B cell (primary cell): ENCODE results near the gene DNAJC11. TPM values are rescaled to one million over a fixed set of nuclear protein-coding genes. Genes with fewer than 3 reads are reported as not detected.

Source experiments
- ATAC-seq: fragments of 200-7000 bp; cut with Tn5 transposase; one replicate; pipeline ENCODE4 v1.10.0; 2021; ENCODE audit warnings: low read depth, mild to moderate bottlenecking, moderate number of reproducible peaks, moderate library complexity
- CTCF ChIA-PET: fragments of 350-600 bp; sonication (Branson Sonifier 250); formaldehyde crosslinking; loops from one replicate; lab custom pipeline; 2021; ENCODE audit warnings: antibody characterized with exemption, inconsistent platforms; lab: Charles Lee
- POLR2A ChIA-PET: fragments of 350-600 bp; sonication (Branson Sonifier 250); formaldehyde crosslinking; loops from one replicate; lab custom pipeline; 2021; ENCODE audit warnings: antibody characterized with exemption; lab: Charles Lee
- DNase-seq: peaks from one replicate; pipeline ENCODE4 v3.0.0; 2013
- H2AFZ ChIP-seq: 2 replicates; pipeline ENCODE4 v1.6.1; 2012; ENCODE audit warnings: mild to moderate bottlenecking, low read depth, low read length; ENCODE audit not compliant: insufficient read depth, poor library complexity, severe bottlenecking
- H3K27ac ChIP-seq, 2 donors: 1 replicate in 1 of 2; 2 replicates in 1 of 2; pipeline ENCODE4 v1.5.1; 2012 to 2013; ENCODE audit warnings: low read length in 2 of 2, mild to moderate bottlenecking in 2 of 2, moderate library complexity in 1 of 2
- H3K27me3 ChIP-seq, 4 experiments: fragments of 200-600 bp in 1 of 4; sonication (generic) in 1 of 4; replicated peaks in 1 of 4; 1 replicate in 2 of 4; 2 replicates in 2 of 4; pipeline versions ENCODE4 v1.6.1 to v1.7.0; 2013 to 2016; ENCODE audit warnings: low read length in 3 of 4, mild to moderate bottlenecking in 2 of 4, mixed read lengths in 1 of 4, moderate library complexity in 1 of 4; ENCODE audit not compliant: insufficient read depth in 4 of 4, control insufficient read depth in 3 of 4; ENCODE audit errors: control extremely low read depth in 1 of 4
- H3K36me3 ChIP-seq, 2 experiments: replicated peaks in 1 of 2; 1 replicate in 1 of 2; 2 replicates in 1 of 2; pipeline versions ENCODE4 v1.6.1 to v1.7.1; 2013; ENCODE audit warnings: low read length in 1 of 2; ENCODE audit not compliant: insufficient read depth in 2 of 2, control insufficient read depth in 1 of 2; ENCODE audit errors: control extremely low read depth in 1 of 2, extremely low read depth in 1 of 2
- H3K4me1 ChIP-seq, 2 donors: fragments of 200-600 bp in 1 of 2; sonication (generic) in 1 of 2; 1 replicate in 1 of 2; 2 replicates in 1 of 2; pipeline versions ENCODE4 v1.5.1 to v1.6.1; 2013 to 2017; ENCODE audit warnings: low read length in 2 of 2; ENCODE audit not compliant: control insufficient read depth in 2 of 2, insufficient read depth in 2 of 2
- H3K4me2 ChIP-seq: replicated peaks from 2 replicates; pipeline ENCODE3; 2012; ENCODE audit warnings: mild to moderate bottlenecking, low read depth, low read length; ENCODE audit not compliant: poor library complexity, severe bottlenecking
- H3K4me3 ChIP-seq, 5 experiments: fragments of 200-600 bp in 1 of 5; sonication (generic) in 1 of 5; 1 replicate in 3 of 5; 2 replicates in 2 of 5; pipeline versions ENCODE4 v1.5.1 to v1.7.0; 2011 to 2016; ENCODE audit warnings: low read length in 4 of 5, mild to moderate bottlenecking in 4 of 5, low read depth in 2 of 5, control low read depth in 1 of 5, moderate library complexity in 1 of 5; ENCODE audit not compliant: insufficient read depth in 1 of 5; ENCODE audit errors: control extremely low read depth in 1 of 5, extremely low read depth in 1 of 5
- H3K79me2 ChIP-seq: fragments of 200-600 bp; sonication (generic); one replicate; pipeline ENCODE4 v1.6.0; 2016; ENCODE audit warnings: low read length; ENCODE audit not compliant: control insufficient read depth, insufficient read depth
- H3K9ac ChIP-seq: fragments of 200-600 bp; sonication (generic); 2 replicates; pipeline ENCODE4 v1.6.1; 2017; ENCODE audit warnings: mild to moderate bottlenecking, low read length, moderate library complexity
- H3K9me3 ChIP-seq, 3 donors: one replicate each; pipeline versions ENCODE4 v1.6.1 to v1.7.1; 2013; ENCODE audit warnings: low read length in 2 of 3; ENCODE audit not compliant: control insufficient read depth in 2 of 3, insufficient read depth in 1 of 3; ENCODE audit errors: control extremely low read depth in 1 of 3
- H4K20me1 ChIP-seq: 2 replicates; pipeline ENCODE4 v1.6.0; 2012; ENCODE audit warnings: mild to moderate bottlenecking, low read length; ENCODE audit not compliant: insufficient read depth, control insufficient read depth, poor library complexity, severe bottlenecking
- H3K27ac Mint-ChIP-seq: one replicate; pipeline ENCODE4 v1.8.0; 2021; ENCODE audit warnings: mixed read lengths
- H3K27me3 Mint-ChIP-seq: one replicate; pipeline ENCODE4 v1.8.0; 2021; ENCODE audit warnings: mixed read lengths
- H3K4me1 Mint-ChIP-seq: one replicate; pipeline ENCODE4 v1.8.0; 2021; ENCODE audit warnings: mixed read lengths
- H3K4me3 Mint-ChIP-seq: one replicate; pipeline ENCODE4 v1.8.0; 2021; ENCODE audit warnings: mixed read lengths
- H3K9me3 Mint-ChIP-seq: one replicate; pipeline ENCODE4 v1.8.0; 2022; ENCODE audit warnings: mixed read lengths; ENCODE audit not compliant: insufficient read depth
- CTCF ChIP-seq: fragments of 200-600 bp; IDR thresholded peaks from one replicate; pipeline ENCODE4 v1.8.0; 2022; ENCODE audit warnings: antibody characterized with exemption, mild to moderate bottlenecking
- EZH2 ChIP-seq: IDR thresholded peaks from 2 replicates; pipeline ENCODE4 v1.6.1; 2012; ENCODE audit warnings: borderline replicate concordance, low read depth, mild to moderate bottlenecking, moderate library complexity, low read length; ENCODE audit not compliant: insufficient read depth, poor library complexity, severe bottlenecking
- WGBS: methylation state at CpG from one replicate; pipeline ENCODE4 v1.1.5; 2013; ENCODE audit warnings: missing lambda C conversion rate; ENCODE audit not compliant: insufficient coverage; 5-methylcytosine and 5-hydroxymethylcytosine counted together
- intact Hi-C: fragments of 100-400 bp; cut with micrococcal nuclease; formaldehyde crosslinking; loops from one replicate; pipeline ENCODE4 v1.10.0; 2022
- polyA plus RNA-seq: library from polyadenylated mRNA; depleted of rRNA; stranded (reverse); fragments of >200 nt; gene quantifications from 2 replicates; pipeline ENCODE4 v1.2.3, GENCODE V29; 2012
- total RNA-seq, 2 donors: library from RNA; stranded (reverse); fragments of 120-200 nt in 1 of 2; gene quantifications; 1 replicate in 1 of 2; 2 replicates in 1 of 2; pipeline versions ENCODE4 v1.2.3 to v1.2.4, GENCODE V29; 2013 to 2022

Gene DNAJC11
- total and polyA plus RNA-seq, 2 donors (not counting 1 experiment from before 2014, with no cell fraction given), result 29.2 to 51.6 TPM

DNA sequence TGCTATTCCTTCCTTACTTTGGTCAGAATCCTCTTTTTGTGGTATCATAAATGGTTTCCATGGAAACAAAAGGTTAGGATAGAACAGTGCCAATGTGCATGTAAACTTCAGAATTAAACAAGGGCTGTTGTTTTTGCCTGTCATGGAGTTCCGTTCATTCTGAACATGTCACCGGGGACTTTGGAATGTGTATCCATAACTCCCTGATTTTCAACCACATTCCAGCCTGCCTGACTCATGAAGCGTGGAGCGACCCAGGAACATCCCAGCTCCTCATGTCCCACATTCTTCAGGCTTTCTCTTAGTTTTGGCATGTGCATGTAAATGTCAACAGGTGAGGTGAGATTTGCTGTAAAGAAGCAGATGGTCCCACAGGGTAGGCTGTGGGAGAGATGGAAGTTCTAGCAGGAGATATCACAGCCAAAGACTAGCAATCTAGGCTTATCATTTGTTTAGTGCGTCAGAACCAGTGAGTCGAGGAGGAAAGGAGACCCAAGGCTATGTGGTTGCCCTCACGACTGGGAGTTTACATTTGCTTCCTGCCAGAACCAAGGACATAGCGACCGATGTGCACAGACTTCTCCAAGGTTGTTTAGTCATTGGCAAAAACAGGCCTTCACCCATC lies 23.0 kb upstream of the DNAJC11 start:
- ATAC-seq, result no peak

More for the DNA sequence above, 23.0 kb upstream of the DNAJC11 start:
- TF ChIP-seq CTCF (no peak), EZH2 (no peak)
- no peaks in the 10 kb centered on the region for H3K4me1 ChIP-seq
- H3K27me3 ChIP-seq, result peaks cover 0 to 2% (median 0%) of the 10 kb centered on the region in 4 experiments
- H3K4me1 Mint-ChIP-seq, result no peaks in the 10 kb centered on the region
- H3K4me3 Mint-ChIP-seq, result no peak overlapping the region
- H3K27me3 Mint-ChIP-seq, result peaks cover 3% of the 10 kb centered on the region
- no peaks in the 10 kb centered on the region for H4K20me1 ChIP-seq
- ChIA-PET POLR2A (no interaction called here), CTCF (interaction anchor here (2.4 kb wide), 1 partner anchor 346 kb away, joined by 10 read pairs; no protein-coding TSS in a partner anchor)
- H3K27ac ChIP-seq, result no peak overlapping the region
- no peak overlapping the region for H2AFZ ChIP-seq
- H3K36me3 ChIP-seq, result no peaks in the 10 kb centered on the region
- no peak overlapping the region for H3K4me3 ChIP-seq
- no peaks in the 10 kb centered on the region for H3K9me3 Mint-ChIP-seq
- H3K79me2 ChIP-seq, result no peaks in the 10 kb centered on the region
- no peak overlapping the region for H3K27ac Mint-ChIP-seq
- 87% methylated on average over 7 of the region's 9 CpGs for WGBS
- intact Hi-C loops, result no loop called here
- H3K9ac ChIP-seq, result no peak overlapping the region
- no peaks in the 10 kb centered on the region for H3K9me3 ChIP-seq
- DNase-seq, result no peak
- no peak overlapping the region for H3K4me2 ChIP-seq
